Uterus (tissue), 4 donors: ENCODE results near the gene VASP. TPM values are rescaled to one million over a fixed set of nuclear protein-coding genes. Genes with fewer than 3 reads are reported as not detected.

Experiments
- DNase-seq, 2 donors: peaks; one replicate each; pipeline ENCODE4 v3.0.0-alpha.2; 2019 to 2020
- H3K27ac ChIP-seq, 2 donors: fragments of 200-600 bp; sonication (generic); 1 replicate in 1 of 2; 2 replicates in 1 of 2; pipeline ENCODE4 v1.5.1; 2016 to 2018
- H3K27me3 ChIP-seq, 2 donors: fragments of 200-600 bp; sonication (generic); one replicate each; pipeline ENCODE4 v1.5.1; 2018 to 2019; ENCODE audit warnings: control low read depth in 1 of 2
- H3K36me3 ChIP-seq, 2 donors: fragments of 200-600 bp; sonication (generic); one replicate each; pipeline ENCODE4 v1.5.1; 2019; ENCODE audit warnings: control low read depth in 1 of 2
- H3K4me1 ChIP-seq, 2 donors: fragments of 200-600 bp; sonication (generic); one replicate each; pipeline ENCODE4 v1.5.1; 2018 to 2019; ENCODE audit warnings: control low read depth in 1 of 2
- H3K4me3 ChIP-seq, 2 donors: fragments of 200-600 bp; sonication (generic); 1 replicate in 1 of 2; 2 replicates in 1 of 2; pipeline ENCODE4 v1.5.1; 2018 to 2019; ENCODE audit warnings: mild to moderate bottlenecking in 1 of 2
- H3K9me3 ChIP-seq, 2 donors: fragments of 200-600 bp; sonication (generic); one replicate each; pipeline ENCODE4 v1.5.1; 2019; ENCODE audit warnings: control low read depth in 1 of 2
- CTCF ChIP-seq, 4 experiments: fragments of 200-600 bp in 2 of 4; fragments of 450-650 bp in 2 of 4; sonication (generic) in 2 of 4; IDR thresholded peaks; one replicate each; pipeline ENCODE4 v1.5.1; 2016 to 2019; ENCODE audit warnings: antibody characterized with exemption in 4 of 4, mild to moderate bottlenecking in 2 of 4, moderate library complexity in 1 of 4
- POLR2A ChIP-seq, 2 donors: fragments of 450-650 bp; IDR thresholded peaks; one replicate each; pipeline ENCODE4 v1.6.1; 2016; ENCODE audit warnings: antibody characterized with exemption in 2 of 2, mild to moderate bottlenecking in 1 of 2, moderate library complexity in 1 of 2
- intact Hi-C: fragments of 100-400 bp; cut with DNase I; formaldehyde crosslinking; loops from one replicate; pipeline ENCODE4 v1.15.1; 2023; ENCODE audit warnings: low total_unique reads
- total RNA-seq, 4 donors: library from RNA; depleted of rRNA in 3 of 4; stranded (reverse); fragments of >200 nt in 3 of 4; gene quantifications; one replicate each; pipeline versions ENCODE4 v1.1.0 to v1.2.4, GENCODE V29; 2014 to 2023
- donor health status: DM: yes; HTN: yes; CAD: no.

VASP gene
- total RNA-seq, 4 donors from 2014 or later, result 21.5 to 157 (median 38.3) TPM

GRCh38 chr19:45523642-45524256, 16.5 kb downstream of the VASP start:
- no peaks in the 10 kb centered on the region for H3K36me3 ChIP-seq
- H3K4me3 ChIP-seq, result no peak overlapping the region
- no peaks in the 10 kb centered on the region for H3K27me3 ChIP-seq
- no peak for TF ChIP-seq POLR2A (IDR thresholded peaks at IDR 0.05)
- peak; percentile 89 to 97 (median 91) for TF ChIP-seq CTCF (IDR thresholded peaks at IDR 0.05)
- intact Hi-C loops, result loop anchor here (5.0 kb wide), 1 partner anchor 119 kb away; no protein-coding TSS in a partner anchor
- H3K27ac ChIP-seq, result no peak overlapping the region
- no peaks in the 10 kb centered on the region for H3K9me3 ChIP-seq
- DNase-seq, result peak; percentile 78 to 84
- peaks cover 0 to under 1% of the 10 kb centered on the region in 2 donors for H3K4me1 ChIP-seq

DNA sequence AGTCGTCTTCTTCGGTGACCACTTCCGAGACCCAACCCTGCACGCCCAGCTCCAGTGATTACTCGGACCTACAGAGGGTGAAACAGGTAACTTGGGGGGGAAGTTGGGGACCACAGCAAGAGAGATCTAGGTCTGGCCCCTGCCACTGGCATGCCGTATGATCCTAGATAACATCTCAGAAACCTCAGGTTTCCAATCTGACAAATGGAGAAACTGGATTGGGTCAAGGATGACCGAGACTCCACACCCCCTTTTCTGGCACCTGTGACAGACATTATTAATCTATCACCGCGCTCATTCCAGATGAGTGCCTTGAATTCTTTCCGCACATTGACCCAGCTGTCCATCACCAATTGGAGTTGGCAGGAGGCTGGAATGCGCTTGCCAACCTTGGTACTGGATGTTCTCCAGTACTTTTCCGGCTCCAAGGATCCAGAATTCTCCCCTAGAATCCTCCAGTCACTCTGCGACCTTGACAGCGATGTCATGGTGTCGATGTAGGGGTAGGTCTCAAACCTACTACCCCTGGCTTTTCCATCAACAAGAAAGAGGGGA, 17.4 kb downstream of the VASP start:
- no peak overlapping the region for H3K27ac ChIP-seq
- TF ChIP-seq POLR2A (IDR thresholded peaks at IDR 0.05) (no peak), CTCF (IDR thresholded peaks at IDR 0.05) (no peak)

GRCh38 chr19:45526143-45526542, 18.9 kb downstream of the VASP start:
- intact Hi-C loops, result no loop called here
- Histone ChIP-seq H3K36me3 (no peaks in the 10 kb centered on the region), H3K27ac (no peak overlapping the region), H3K9me3 (no peaks in the 10 kb centered on the region), H3K4me3 (no peak overlapping the region), H3K27me3 (no peaks in the 10 kb centered on the region), H3K4me1 (peaks cover 0 to 6% of the 10 kb centered on the region in 2 donors)
- TF ChIP-seq POLR2A (IDR thresholded peaks at IDR 0.05) (no peak), CTCF (IDR thresholded peaks at IDR 0.05) (no peak)
- peak; percentile 58 to 65 for DNase-seq

More for the DNA sequence above, 17.4 kb downstream of the VASP start:
- intact Hi-C loops, result loop anchor here (5.0 kb wide), 1 partner anchor 118 kb away; no protein-coding TSS in a partner anchor
- DNase-seq, result no peak
- Histone ChIP-seq H3K27me3 (no peaks in the 10 kb centered on the region), H3K4me1 (peaks cover 0 to 6% of the 10 kb centered on the region in 2 donors), H3K36me3 (no peaks in the 10 kb centered on the region), H3K9me3 (no peaks in the 10 kb centered on the region), H3K4me3 (no peak overlapping the region)

- intact Hi-C loops, result no loop called here
- H3K36me3 ChIP-seq, result no peaks in the 10 kb centered on the region
- no peak for DNase-seq
- no peaks in the 10 kb centered on the region for H3K27me3 ChIP-seq
- TF ChIP-seq CTCF (IDR thresholded peaks at IDR 0.05) (no peak), POLR2A (IDR thresholded peaks at IDR 0.05) (no peak)
- H3K9me3 ChIP-seq, result no peaks in the 10 kb centered on the region
- no peak overlapping the region for H3K27ac ChIP-seq
- H3K4me3 ChIP-seq, result no peak overlapping the region
- H3K4me1 ChIP-seq, result peaks cover 0 to 6% of the 10 kb centered on the region in 2 donors
Observed at GRCh38 chr19:45526971-45527370, 19.7 kb downstream of the VASP start.

- no peaks in the 10 kb centered on the region for H3K9me3 ChIP-seq
- no peak overlapping the region for H3K4me3 ChIP-seq
- intact Hi-C loops, result no loop called here
- H3K27ac ChIP-seq, result peak overlapping the region in 1 of 2 donors; percentile 19
- no peaks in the 10 kb centered on the region for H3K27me3 ChIP-seq
- DNase-seq, result no peak
- TF ChIP-seq POLR2A (IDR thresholded peaks at IDR 0.05), result no peak
- TF ChIP-seq CTCF (IDR thresholded peaks at IDR 0.05), result no peak
- peaks cover 0 to 6% of the 10 kb centered on the region in 2 donors for H3K4me1 ChIP-seq
- H3K36me3 ChIP-seq, result no peaks in the 10 kb centered on the region
Observed at GRCh38 chr19:45527731-45528130, 20.5 kb downstream of the VASP start.
